Measurements from ENCODE around the gene KLHL18. TPM values are rescaled to one million over a fixed set of nuclear protein-coding genes. Genes with fewer than 3 reads are reported as not detected.

Gene KLHL18
- total RNA-seq, 2 experiments from 2014 or later, result 28.8 to 32.6 TPM

- DNase-seq (no peak), ATAC-seq (no peak)
- no peak overlapping the region for H3K27ac Mint-ChIP-seq
- no peaks in the 10 kb centered on the region for H3K9me3 Mint-ChIP-seq
- intact Hi-C loops (cut with micrococcal nuclease), result no loop called here
- no peak for TF ChIP-seq CTCF (IDR thresholded peaks at IDR 0.05)
- H3K27me3 Mint-ChIP-seq, result no peaks in the 10 kb centered on the region
- H3K4me1 Mint-ChIP-seq (ENCODE audit: low read depth), result peaks cover 36% of the 10 kb centered on the region
- ChIA-PET CTCF (interaction anchor here (1.2 kb wide), 1 partner anchor 29 kb away, joined by 4 read pairs; no protein-coding TSS in a partner anchor), POLR2A (interaction anchor here (0.6 to 1.1 kb wide), 2 partner anchors 8 to 93 kb away, joined by 3 read pairs; no protein-coding TSS in a partner anchor)
- no peak overlapping the region for H3K4me3 Mint-ChIP-seq
- peaks cover 18% of the 10 kb centered on the region for H3K36me3 Mint-ChIP-seq (ENCODE audit: low read depth)
These were observed 12.6 kb downstream of the KLHL18 start for GRCh38 chr3:47295322-47295721.

DNA sequence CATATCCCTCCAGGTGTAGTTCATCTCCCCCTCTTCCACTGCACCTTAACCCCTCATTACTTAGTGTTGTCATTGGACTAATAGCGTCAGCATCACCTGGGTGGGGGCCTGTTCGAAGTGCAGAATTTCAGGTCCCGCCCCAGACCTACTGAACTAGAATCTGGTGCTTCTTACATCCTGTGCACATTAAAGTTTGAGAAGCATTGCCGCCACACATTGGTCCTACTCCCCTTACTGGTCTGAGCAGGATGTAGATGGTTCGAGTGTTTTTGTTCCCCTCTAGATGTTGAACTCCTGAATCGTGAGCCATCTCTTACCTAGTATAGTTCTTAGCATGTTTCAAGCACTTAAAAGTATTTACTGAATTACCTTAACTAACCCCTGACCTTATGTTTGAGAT, 13.2 kb downstream of the KLHL18 start:
- no peak for DNase-seq
- POLR2A ChIA-PET, result interaction anchor here (0.6 kb wide), 1 partner anchor 93 kb away, joined by 3 read pairs; no protein-coding TSS in a partner anchor
- H3K27me3 Mint-ChIP-seq, result no peaks in the 10 kb centered on the region
- H3K4me3 Mint-ChIP-seq, result no peak overlapping the region
- no peak overlapping the region for H3K27ac Mint-ChIP-seq
- peak; percentile 39 for ATAC-seq
- no peaks in the 10 kb centered on the region for H3K9me3 Mint-ChIP-seq
- H3K36me3 Mint-ChIP-seq (ENCODE audit: low read depth), result peaks cover 13% of the 10 kb centered on the region
- peaks cover 33% of the 10 kb centered on the region for H3K4me1 Mint-ChIP-seq (ENCODE audit: low read depth)
- intact Hi-C loops (cut with micrococcal nuclease), result no loop called here
- CTCF ChIA-PET, result no interaction called here
- no peak for TF ChIP-seq CTCF (IDR thresholded peaks at IDR 0.05)

GRCh38 chr3:47296562-47297302, 14.0 kb downstream of the KLHL18 start:
- Mint-ChIP-seq H3K9me3 (no peaks in the 10 kb centered on the region), H3K27ac (no peak overlapping the region), H3K4me1 (ENCODE audit: low read depth) (peaks cover 33% of the 10 kb centered on the region), H3K27me3 (no peaks in the 10 kb centered on the region), H3K36me3 (ENCODE audit: low read depth) (peaks cover 19% of the 10 kb centered on the region), H3K4me3 (no peak overlapping the region)
- POLR2A ChIA-PET, result interaction anchor here (1.6 kb wide), 1 partner anchor 13 kb away, joined by 6 read pairs; the partner anchor contains the start of gene KLHL18
- TF ChIP-seq CTCF (IDR thresholded peaks at IDR 0.05), result no peak
- DNase-seq, result no peak
- CTCF ChIA-PET, result interaction anchor here (1.3 kb wide), 1 partner anchor 8 kb away, joined by 4 read pairs; no protein-coding TSS in a partner anchor
- no peak for ATAC-seq
- intact Hi-C loops (cut with micrococcal nuclease), result no loop called here

- H3K36me3 Mint-ChIP-seq (ENCODE audit: low read depth), result peaks cover 30% of the 10 kb centered on the region
- H3K9me3 Mint-ChIP-seq, result no peaks in the 10 kb centered on the region
- no peak overlapping the region for H3K27ac Mint-ChIP-seq
- intact Hi-C loops (cut with micrococcal nuclease), result no loop called here
- DNase-seq (no peak), ATAC-seq (no peak)
- no peak for TF ChIP-seq CTCF (IDR thresholded peaks at IDR 0.05)
- peaks cover 38% of the 10 kb centered on the region for H3K4me1 Mint-ChIP-seq (ENCODE audit: low read depth)
- ChIA-PET CTCF (interaction anchor here (1.3 to 1.5 kb wide), 2 partner anchors 8 to 26 kb away, joined by 4 read pairs; no protein-coding TSS in a partner anchor), POLR2A (interaction anchor here (1.0 kb wide), 1 partner anchor 11 kb away, joined by 3 read pairs; no protein-coding TSS in a partner anchor)
- H3K4me3 Mint-ChIP-seq, result no peak overlapping the region
- H3K27me3 Mint-ChIP-seq, result no peaks in the 10 kb centered on the region
These were observed 15.7 kb downstream of the KLHL18 start for GRCh38 chr3:47298439-47298838.
